Stimulated activated naive CD8-positive, alpha-beta T cell treated with anti-CD3 and anti-CD28 coated beads, Interleukin-15, Interleukin-2, amounts not matched to agents 100 U/mL and 50 U/mL, for 24 hours (primary cell): ENCODE measurements around the gene AHCY.
"Not testable (repeated sequence)": the region's sequence is repeated elsewhere in the genome, so short reads cannot be mapped to it uniquely, and the experiment has no call there.

Experiments
- ATAC-seq: fragments of 150-1000 bp; cut with Tn5 transposase; one replicate; pipeline ENCODE4 v1.10.0; 2021
- DNase-seq: peaks from one replicate; pipeline ENCODE4 v3.0.0; 2021

AHCY gene

DNA sequence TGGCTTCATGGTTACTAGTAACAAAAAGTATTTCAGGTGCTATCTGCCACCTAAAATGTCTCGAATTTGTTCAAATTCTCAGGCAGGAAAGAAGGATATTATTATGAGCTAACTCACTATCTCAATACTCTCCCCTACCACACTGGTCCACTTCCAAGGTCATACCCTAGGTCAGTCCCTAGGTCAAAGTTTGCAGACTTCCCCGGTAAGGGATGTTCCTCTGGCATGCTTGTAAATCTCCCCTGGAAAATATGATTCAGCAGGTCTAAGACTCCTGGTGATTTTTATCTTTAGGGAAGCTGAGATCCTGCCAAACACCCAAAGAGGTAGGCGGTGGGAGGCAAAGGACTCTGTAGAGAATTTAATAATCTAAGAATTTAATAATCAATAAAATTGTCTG is 6.7 kb downstream of the AHCY start:
- ATAC-seq = no peak

DNA sequence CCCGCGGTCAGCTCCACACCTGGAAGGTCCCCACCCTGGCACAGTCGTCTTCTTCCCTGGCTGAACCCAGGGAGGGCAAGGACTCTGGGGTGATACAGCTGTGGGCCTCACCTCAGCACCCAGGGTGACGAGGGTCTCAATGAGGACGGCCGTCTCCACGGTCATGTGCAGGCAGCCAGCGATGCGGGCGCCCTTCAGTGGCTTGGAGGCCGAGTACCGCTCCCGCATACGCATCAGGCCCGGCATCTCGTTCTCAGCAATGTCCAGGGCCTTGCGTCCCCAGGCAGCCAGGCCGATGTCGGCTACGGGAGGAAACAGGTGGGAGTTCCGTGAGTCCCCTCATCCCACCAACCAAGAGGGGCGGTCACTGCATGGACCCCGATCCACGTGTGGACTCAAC is 7.9 kb downstream of the AHCY start:
- DNase-seq (no peak), ATAC-seq (no peak)

More for the DNA sequence above, 6.7 kb downstream of the AHCY start:
- no peak for DNase-seq

DNA sequence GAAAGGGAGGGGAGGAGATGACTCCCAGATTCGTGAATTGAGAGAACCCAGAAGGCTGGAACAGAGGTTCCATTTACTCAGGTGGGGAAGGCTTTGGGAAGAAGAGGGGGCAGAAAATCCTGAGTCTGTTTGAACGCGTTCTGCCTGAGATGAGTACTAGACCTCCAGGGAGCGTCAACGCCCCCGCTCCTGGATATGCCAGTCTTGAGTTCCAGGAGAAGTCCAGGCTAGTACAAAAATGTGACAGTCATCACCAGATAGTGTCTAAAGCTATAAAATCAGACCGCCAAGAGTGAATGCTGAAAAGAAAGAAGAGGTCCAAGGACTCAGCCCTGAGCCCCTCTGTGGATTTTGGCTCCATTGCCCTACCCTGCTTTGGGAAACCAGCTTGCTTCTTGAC is 8.6 kb downstream of the AHCY start:
- DNase-seq (no peak), ATAC-seq (no peak)

DNA sequence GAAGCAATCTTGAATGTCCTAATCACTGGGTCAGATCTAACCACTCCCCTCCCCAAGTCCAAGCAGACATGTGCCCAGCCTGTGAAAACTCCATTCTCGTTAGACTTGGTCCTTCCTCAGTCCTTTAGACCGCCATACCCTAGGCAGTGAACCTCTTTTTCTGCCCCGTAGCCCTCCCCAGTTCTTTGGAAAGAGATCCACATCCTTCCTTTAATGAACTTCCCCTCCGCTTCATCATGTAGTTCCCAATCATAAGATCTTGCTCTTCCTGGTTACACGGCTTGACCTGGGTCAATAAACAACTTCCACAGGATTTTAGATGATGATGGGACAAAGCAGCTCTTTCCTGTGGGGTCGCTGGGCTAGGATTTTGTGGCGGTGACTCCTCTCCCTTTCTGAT is 9.6 kb downstream of the AHCY start:
- ATAC-seq (no peak), DNase-seq (no peak)

DNA sequence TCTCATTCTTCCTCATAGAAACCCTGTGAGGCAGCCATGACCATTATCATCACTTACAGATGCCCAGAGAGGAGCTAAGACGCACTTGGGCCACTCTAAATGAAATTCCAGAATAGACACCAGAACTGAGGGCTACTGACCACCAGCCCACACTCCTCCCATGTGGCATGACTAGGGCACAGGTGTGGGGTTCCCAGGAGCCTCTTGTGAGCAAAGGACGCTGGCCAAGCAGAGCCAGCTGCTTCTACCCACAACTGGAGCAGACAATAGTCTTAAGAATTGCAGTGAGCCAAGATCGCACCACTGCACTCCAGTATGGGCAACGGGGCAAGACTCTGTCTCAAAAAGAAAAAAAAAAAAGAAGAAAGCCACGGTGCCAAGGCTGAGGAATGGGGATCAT is 10.0 kb downstream of the AHCY start:
- ATAC-seq (no peak), DNase-seq (no peak)

DNA sequence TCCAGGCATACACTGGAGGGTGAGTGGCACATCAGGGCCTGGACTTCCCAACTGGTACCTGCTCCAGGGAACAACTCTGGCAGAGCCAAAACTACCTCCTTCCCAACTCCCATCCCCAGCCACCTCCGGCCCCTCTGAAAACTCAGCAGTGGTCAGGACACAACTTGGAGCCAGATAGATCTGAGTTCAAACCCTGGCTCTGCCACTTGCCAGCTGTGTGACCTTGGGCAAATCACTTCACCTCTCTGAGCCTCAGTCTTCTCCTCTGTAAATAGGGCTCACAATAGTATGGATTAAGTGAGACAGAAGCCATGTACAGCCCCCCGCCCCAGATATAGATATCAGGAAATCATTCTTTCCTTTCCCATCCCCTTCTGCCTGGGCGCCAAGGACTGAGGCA is 10.7 kb downstream of the AHCY start:
- ATAC-seq (no peak), DNase-seq (no peak)

DNA sequence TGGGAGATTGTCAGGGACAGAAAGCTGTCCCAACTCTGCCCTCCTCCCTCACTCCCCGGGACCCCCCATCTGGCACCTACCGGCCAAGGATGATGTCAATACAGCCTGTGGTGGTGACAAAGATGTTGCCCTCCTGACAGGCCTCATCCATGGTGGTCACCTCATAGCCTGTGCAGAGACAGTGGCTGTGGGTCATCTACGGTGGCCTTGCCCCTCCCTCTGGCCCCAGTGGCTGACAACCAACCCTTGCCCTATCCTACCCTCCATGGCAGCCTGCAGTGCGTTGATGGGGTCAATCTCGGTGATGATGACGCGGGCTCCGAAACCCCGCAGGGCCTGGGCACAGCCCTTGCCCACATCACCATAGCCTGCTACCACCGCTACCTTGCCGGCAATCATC is 12.7 kb downstream of the AHCY start:
- DNase-seq (no peak), ATAC-seq (no peak)

DNA sequence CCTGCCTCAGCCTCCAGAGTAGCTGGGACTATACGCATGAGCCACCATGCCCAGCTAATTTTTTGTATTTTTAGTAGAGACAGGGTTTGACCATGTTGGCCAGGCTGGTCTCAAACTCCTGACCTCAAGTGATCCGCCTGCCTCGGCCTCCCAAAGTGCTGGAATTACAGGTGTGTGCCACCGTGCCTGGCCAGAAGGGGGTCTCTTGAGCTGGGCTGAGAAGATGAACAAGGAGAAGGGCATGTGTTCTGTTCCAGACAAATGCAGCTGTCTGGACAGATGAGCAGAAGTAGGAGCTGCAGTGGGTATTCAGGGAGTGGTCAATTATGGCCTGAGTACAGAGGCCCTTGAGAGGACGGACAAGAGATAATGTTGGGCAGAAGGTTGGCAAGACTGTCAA is 15.7 kb downstream of the AHCY start:
- not testable (repeated sequence) for DNase-seq, ATAC-seq

DNA sequence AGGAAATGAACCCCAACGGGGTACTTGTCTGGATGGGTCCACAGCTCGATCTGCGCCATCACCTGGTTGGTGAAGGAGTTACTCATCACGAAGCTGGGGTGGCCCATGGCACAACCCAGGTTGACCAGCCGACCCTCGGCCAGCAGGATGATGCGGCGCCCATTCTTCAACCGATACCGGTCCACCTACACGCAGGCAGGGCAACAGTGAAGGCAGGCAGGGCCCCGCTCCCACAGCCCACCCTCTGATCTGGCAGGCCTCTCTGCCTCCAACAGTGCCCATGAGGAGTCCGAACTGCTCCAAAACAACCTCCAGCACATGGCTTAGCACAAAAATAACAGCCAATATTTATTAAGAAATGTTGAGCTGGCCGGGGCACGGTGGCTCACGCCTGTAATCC is 17.7 kb downstream of the AHCY start:
- no peak for ATAC-seq
- DNase-seq = no peak

DNA sequence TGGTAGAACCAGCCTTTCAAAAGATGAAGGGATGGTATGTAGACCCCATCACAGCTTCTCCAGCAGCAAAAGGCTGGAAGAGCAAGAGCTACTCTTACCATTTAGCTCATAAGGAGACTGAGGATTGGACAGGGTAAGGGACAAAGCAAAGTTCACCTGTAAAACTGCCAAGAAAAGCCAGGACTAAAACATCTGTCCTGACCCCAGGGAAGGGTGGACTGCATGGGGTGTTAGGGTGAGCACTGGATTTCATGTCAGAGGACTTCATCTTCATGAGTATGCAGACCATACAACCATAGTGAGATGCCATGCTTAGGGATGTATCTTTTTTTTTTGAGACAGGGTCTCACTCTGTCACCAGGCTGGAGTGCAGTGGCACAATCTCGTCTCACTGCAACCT is 19.3 kb downstream of the AHCY start:
- DNase-seq (no peak), ATAC-seq (no peak)

DNA sequence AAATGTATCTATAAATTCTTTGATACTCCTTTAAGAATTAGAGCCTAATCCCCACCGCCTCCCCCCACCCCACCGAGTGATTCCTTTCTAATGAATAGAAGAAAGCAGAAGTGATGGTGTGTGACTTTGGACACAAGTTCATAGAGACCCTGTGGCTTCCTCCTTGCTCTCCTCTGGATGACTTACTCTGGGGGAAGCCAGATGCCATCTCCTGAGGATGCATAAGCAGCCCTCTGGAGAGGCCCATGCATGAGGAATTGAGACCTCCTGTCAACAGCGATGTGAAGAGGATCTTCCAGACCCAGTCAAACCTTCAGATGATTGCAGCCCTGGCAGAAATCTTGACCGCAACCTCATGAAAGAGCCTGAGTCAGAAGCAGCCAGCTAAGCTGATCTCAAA is 21.1 kb downstream of the AHCY start:
- no peak for DNase-seq
- no peak for ATAC-seq

DNA sequence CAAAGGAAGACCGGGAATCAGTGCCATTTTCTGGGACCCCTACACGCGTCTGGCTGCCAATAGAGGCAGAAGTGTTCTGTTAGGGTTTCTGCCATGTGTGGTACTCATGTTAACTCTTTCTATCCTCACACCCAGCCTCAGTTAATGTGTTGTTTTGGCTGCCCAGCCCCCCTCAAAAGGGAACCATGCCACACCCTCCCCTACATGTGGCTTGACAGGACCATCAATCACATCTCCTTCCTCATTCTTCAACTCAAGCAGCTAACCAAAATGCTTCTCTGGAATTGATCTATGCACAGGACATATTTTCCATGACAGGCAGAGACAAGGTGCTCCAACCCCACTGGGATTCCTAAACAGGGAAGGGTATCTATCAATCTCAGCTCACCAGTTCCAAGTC is 22.0 kb downstream of the AHCY start:
- DNase-seq = no peak
- ATAC-seq = no peak

DNA sequence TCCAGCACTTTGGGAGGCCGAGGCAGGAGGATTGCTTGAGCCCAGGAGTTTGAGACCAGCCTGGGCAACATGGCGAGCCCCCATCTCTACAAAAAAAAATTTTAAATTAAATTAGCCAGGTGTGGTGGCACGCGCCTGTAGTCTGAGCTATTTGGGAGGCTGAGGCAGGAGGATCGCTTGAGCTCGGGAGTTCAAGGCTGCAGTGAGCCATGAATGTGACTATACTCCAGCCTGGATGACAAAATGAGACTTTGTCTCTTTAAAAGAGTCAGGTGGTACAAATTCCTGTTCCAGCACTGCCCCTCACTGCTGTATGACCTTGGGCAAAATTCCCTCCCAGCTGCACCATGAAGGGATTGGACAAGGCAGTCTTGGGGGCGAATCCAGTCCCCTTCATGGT is 28.5 kb downstream of the AHCY start:
- no peak for DNase-seq
- ATAC-seq = no peak

DNA sequence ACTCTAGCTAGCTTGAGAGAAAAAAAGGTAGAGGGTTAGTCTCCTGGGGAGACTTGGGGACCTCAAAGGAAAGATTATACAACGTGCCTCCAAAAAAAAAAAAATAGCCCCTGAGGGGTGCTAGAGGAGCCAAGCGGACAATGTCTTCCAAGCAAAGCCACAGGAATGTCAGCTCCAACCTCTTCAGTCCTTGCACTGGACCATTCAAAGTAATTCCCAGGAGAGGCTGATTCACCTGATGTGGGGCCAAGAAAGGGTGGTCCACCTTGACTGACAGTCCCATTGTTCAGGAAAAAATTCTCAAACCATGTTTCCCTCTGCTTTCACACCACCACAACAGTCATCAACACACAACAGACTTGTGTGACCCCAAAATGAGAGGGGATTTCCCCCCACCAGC is 31.2 kb downstream of the AHCY start:
- ATAC-seq = no peak
- DNase-seq = no peak

DNA sequence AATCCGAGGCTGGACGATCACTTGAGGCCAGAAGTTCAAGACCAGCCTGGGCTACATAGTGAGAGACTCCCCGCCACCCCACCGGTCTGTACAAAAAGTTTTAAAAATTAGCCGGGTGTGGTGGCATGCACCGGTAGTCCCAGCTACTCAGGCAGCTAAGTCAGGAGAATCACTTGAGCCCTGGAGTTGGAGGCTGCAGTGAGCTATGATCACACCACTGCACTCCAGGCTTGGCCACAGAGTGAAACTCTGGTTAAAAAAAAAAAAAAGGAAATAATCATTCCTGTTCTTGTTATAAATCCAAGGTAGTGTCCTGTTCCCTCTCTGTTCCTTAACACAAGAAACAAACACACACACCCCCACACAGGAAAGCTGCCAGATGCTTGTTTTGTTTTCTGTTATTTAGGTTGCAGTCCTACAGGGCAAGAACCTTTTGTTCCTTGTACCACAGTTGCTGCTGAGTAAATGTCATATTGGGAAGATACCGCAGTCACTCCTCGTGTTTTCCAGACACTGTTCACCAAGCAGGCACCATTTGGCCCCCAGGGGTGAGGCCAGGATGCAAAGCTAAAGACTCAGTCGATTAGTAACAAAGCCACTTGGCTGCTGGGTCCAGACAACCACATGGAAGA is 33.0 kb downstream of the AHCY start:
- no peak for ATAC-seq
- DNase-seq = no peak

DNA sequence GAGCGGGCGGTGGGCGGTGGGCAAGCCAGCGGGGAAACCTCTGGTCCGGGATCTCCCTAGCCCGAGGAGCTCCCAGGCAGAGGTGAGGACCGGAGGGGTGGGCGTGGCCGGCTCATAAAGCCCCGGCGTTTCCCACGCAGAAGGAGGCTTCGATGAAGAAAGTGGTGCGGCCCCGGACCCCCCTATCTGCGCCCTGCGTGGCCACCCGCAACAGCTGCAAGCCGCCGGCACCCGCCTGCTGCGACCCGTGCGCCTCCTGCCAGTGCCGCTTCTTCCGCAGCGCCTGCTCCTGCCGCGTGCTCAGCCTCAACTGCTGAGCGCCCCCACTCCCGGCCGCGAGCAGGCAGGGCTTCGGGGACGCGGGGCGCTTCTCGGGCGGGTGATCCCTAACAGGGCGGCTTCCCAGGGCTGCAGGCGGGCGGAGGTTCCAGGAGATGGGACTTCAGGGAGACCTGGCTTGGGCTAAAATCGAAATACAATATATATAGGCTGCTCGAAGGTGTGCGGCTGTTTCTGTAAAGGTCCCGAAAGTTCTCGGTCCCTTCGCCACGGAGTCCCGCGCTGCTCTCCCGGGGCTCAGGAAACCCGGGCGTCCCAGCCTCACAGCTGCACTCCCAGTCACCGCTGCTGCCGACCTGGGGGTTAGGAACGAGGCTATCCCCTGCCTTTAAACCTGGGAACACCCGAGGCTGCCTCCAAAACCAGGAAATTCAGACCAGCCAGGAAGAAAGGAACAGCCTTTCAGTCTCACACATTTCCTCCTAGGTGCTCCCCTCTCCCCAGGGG is 34.1 kb downstream of the AHCY start:
- ATAC-seq (peak; percentile 44), DNase-seq (peak; percentile 35)

DNA sequence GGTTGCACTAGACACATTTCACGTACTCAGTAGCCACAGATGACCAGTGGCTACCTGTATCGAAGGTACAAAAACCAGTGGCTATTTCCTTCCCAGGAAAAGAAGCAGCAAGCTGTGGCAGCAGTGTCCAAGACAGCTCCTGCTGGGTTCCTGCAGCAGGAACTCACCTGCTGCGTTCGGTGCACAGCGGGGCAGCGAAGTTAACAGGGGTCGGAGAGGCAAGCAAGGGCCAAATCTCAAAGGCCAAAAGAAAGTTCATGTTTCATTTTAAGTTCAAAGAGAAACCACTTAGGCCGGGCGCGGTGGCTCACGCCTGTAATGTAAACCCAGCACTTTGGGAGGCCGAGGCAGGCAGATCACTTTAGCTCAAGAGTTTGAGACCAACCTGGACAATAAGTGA is 35.0 kb downstream of the AHCY start:
- DNase-seq = no peak

DNA sequence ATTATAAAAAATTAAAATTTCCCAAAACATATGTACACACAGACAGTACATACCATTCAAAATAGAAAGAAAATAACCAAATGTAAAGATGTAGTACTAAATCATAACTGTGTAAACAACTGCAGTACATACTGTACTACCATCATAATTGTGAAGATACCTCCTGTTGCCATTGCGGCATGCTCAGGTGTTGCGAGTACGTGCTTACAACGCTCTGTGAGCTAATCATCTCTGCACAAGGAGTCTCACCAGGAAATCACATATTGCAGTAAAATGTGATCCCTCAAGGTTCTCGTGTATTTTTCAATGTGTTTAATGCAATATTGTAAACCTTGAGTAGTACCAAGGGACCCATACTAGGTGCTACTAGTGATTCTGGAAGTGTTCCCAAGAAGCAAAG is 39.0 kb downstream of the AHCY start:
- ATAC-seq (no peak), DNase-seq (no peak)

More for the DNA sequence above, 35.0 kb downstream of the AHCY start:
- no peak for ATAC-seq

DNA sequence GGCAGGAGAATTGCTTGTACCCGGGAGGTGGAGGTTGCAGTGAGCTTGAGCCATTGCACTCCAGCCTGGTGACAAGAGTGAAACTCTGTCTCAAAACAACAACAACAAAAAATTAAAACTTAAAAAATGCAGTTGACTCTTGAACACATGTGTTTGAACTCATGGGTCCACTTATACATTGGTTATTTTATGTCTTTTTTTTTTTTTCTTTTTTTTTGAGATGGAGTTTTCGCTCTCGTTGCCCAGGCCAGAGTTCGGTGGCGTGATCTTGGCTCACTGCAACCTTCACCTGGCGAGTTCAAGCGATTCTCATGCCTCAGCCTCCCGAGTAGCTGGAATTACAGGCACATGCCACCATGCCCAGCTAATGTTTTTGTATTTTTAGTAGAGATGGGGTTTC is 39.7 kb downstream of the AHCY start:
- not testable (repeated sequence) for DNase-seq, ATAC-seq

DNA sequence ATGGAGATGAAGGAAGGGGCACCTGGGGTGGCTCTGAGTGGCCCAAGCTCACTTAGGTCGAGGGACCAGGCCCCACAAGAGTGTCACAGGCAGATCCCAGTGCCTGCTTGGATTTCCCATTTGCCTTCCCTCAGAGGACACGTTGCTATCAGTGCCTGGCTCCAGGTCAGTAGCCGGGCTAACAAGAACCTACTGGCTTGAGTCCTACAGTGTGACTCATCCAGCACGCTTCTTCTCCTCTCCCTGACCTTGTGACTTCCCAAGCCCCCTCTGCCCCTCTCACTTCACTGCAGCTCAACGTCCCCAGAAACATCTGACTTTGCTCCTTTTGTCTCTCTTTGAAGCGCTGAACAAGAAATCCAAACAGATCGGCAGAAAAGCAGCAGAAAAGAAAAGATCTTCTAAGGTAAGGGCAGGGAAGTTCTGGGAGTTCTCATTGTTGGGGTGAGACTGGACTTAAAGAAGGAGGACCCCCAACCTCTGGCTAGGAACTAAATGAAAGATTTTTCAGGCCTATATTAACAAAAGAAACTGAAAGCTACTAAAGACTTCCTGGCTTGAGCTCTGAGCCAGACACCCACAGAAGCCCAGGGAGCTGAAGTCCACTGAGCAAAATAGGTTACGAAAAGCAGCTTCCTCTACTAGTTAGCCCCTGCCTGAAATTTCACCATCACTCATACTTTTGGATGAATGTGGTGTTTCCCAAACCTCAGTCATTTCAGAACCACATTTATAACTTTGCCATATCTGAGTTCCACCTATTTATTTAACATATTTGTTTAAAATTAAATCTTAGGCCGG is 40.5 kb downstream of the AHCY start:
- ATAC-seq (no peak), DNase-seq (no peak)

DNA sequence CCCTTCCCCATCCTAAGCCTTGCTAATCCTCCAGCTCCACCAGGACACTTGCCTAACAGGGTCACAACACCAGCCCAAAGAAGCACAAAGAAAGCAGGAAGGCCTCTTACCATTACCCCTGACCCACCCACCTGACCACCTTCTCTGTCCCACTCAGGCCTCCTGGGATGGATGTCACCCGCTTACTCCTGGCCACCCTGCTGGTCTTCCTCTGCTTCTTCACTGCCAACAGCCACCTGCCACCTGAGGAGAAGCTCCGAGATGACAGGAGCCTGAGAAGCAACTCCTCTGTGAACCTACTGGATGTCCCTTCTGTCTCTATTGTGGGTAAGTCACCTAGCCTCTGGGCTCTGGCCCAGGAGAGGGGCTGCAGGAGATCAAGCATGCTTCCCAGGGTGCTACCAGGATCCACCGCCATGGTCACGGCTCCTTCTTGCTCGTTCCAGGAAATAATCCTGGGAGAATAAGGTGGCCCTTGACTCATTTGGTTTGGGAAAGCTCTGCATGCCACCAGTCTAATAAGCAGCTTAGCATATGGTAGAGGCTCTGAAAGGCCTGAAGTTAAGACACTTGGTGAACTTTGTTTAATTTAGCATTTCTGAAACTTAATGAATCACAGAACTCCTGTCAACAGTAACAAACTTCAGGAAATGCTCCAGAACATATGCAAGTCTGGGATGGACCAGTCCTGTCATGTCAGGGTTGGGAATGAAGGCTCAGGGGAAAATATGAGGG is 42.8 kb downstream of the AHCY start:
- no peak for DNase-seq
- ATAC-seq = no peak

DNA sequence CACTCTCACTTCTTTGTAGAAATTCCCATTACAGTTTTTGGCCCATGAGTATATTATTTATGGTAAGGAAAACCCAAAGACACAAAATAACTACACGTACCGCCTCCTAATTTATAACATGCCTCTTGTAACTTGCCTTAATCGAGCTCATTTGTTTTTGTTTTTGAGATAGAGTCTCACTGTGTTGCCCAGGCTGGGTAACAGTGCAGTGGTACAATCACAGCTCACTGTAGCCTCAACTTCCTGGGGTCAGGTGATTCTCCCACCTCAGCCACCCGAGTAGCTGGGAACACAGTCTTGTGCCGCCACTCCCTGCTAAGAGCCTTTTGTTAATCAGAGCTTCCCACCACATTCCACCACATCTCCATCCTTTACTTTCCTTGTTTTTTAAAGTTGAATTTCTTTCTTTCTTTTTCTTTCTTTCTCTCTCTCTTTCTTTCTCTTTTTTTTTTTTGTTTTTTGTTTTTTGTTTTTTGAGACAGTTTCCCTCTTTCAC is 46.5 kb downstream of the AHCY start:
- ATAC-seq (no peak), DNase-seq (no peak)
